Neural cell (in vitro differentiated cells): ENCODE data around the gene PPP1R15B.

Experiments used
- CTCF ChIP-seq: fragments of 450-650 bp; IDR thresholded peaks from 2 replicates; pipeline ENCODE4 v1.5.1; 2014; ENCODE audit warnings: antibody characterized with exemption, mild to moderate bottlenecking, moderate library complexity; ENCODE audit not compliant: poor library complexity, severe bottlenecking
- EP300 ChIP-seq: fragments of 450-650 bp; conservative IDR thresholded peaks from 2 replicates; pipeline ENCODE4 v1.6.1; 2014; ENCODE audit warnings: antibody characterized with exemption, mild to moderate bottlenecking, moderate library complexity; ENCODE audit not compliant: poor library complexity, severe bottlenecking
- POLR2AphosphoS5 ChIP-seq: IDR thresholded peaks from 2 replicates; pipeline ENCODE4 v1.6.1; 2012
- REST ChIP-seq: IDR thresholded peaks from 2 replicates; pipeline ENCODE4 v1.6.1; 2012; ENCODE audit warnings: borderline replicate concordance
- SMC3 ChIP-seq: fragments of 450-650 bp; conservative IDR thresholded peaks from 2 replicates; pipeline ENCODE4 v1.6.1; 2014; ENCODE audit warnings: antibody characterized with exemption, mild to moderate bottlenecking, moderate library complexity; ENCODE audit not compliant: poor library complexity
- TAF1 ChIP-seq: IDR thresholded peaks from 2 replicates; pipeline ENCODE4 v1.6.1; 2012; ENCODE audit warnings: low read depth

GRCh38 chr1:204443871-204444581 lies 32.4 kb upstream of the PPP1R15B start:
- no peak for TF ChIP-seq CTCF
- TF ChIP-seq REST, result no peak
- no peak for TF ChIP-seq POLR2AphosphoS5
- TF ChIP-seq EP300, result no peak
- no peak for TF ChIP-seq SMC3
- no peak for TF ChIP-seq TAF1
